ENCODE results near the gene CAMTA1. TPM values are rescaled to one million over a fixed set of nuclear protein-coding genes. Genes with fewer than 3 reads are reported as not detected.

Gene CAMTA1
- total RNA-seq, 1 experiment from 2014 or later, result 82.2 TPM

- no peak for ATAC-seq
- TF ChIP-seq, protein P1, sequence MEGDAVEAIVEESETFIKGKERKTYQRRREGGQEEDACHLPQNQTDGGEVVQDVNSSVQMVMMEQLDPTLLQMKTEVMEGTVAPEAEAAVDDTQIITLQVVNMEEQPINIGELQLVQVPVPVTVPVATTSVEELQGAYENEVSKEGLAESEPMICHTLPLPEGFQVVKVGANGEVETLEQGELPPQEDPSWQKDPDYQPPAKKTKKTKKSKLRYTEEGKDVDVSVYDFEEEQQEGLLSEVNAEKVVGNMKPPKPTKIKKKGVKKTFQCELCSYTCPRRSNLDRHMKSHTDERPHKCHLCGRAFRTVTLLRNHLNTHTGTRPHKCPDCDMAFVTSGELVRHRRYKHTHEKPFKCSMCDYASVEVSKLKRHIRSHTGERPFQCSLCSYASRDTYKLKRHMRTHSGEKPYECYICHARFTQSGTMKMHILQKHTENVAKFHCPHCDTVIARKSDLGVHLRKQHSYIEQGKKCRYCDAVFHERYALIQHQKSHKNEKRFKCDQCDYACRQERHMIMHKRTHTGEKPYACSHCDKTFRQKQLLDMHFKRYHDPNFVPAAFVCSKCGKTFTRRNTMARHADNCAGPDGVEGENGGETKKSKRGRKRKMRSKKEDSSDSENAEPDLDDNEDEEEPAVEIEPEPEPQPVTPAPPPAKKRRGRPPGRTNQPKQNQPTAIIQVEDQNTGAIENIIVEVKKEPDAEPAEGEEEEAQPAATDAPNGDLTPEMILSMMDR (IDR thresholded peaks at IDR 0.05), result no peak
- Histone ChIP-seq H3K27ac (ENCODE audit: low read length) (no peak overlapping the region), H3K9me3 (ENCODE audit: control insufficient read depth, insufficient read depth, low read depth, low read length) (no peaks in the 10 kb centered on the region), H3K4me1 (ENCODE audit: control insufficient read depth, insufficient read depth, low read length) (no peaks in the 10 kb centered on the region), H3K27me3 (ENCODE audit: control insufficient read depth, insufficient read depth, low read length) (no peaks in the 10 kb centered on the region), H3K36me3 (ENCODE audit: control insufficient read depth, insufficient read depth, low read length) (no peaks in the 10 kb centered on the region), H3K4me3 (ENCODE audit: low read depth in 2 of 2, low read length in 2 of 2) (no peak overlapping the region)
- intact Hi-C loops (cut with micrococcal nuclease; ENCODE audit: unreplicated experiment) (no loop called here), in situ Hi-C loops (cut with HindIII; ENCODE audit: low pct_unique_long_range_greater_than_20kb, low sequenced_read_pairs) (no loop called here)
- ChIA-PET POLR2A (no interaction called here), CTCF (no interaction called here)
- BruUV-seq (replicated peaks), result no TSS peak
- DNase-seq (ENCODE audit: low read depth, low spot score), result no peak
These were observed 560.3 kb downstream of the CAMTA1 start for GRCh38 chr1:7345516-7345915.

GRCh38 chr1:7346070-7346596, 560.9 kb downstream of the CAMTA1 start:
- ATAC-seq (no peak), DNase-seq (ENCODE audit: low read depth, low spot score) (no peak)
- Histone ChIP-seq H3K4me1 (ENCODE audit: control insufficient read depth, insufficient read depth, low read length) (no peaks in the 10 kb centered on the region), H3K27me3 (ENCODE audit: control insufficient read depth, insufficient read depth, low read length) (no peaks in the 10 kb centered on the region), H3K36me3 (ENCODE audit: control insufficient read depth, insufficient read depth, low read length) (no peaks in the 10 kb centered on the region), H3K27ac (ENCODE audit: low read length) (no peak overlapping the region), H3K9me3 (ENCODE audit: control insufficient read depth, insufficient read depth, low read depth, low read length) (no peaks in the 10 kb centered on the region), H3K4me3 (ENCODE audit: low read depth in 2 of 2, low read length in 2 of 2) (no peak overlapping the region)
- TF ChIP-seq POLR2AphosphoS5 (IDR thresholded peaks at IDR 0.05; ENCODE audit: low read depth, low read length) (no peak), TCF7L2 (IDR thresholded peaks at IDR 0.05; ENCODE audit: low read depth, low read length) (no peak)
- TF ChIP-seq, protein P1 (IDR thresholded peaks at IDR 0.05), result no peak
- ChIA-PET CTCF (no interaction called here), POLR2A (interaction anchor here (0.7 kb wide), 1 partner anchor 111 kb away, joined by 5 read pairs; no protein-coding TSS in a partner anchor)
- no TSS peak for BruUV-seq (replicated peaks)
- intact Hi-C loops (cut with micrococcal nuclease; ENCODE audit: unreplicated experiment) (no loop called here), in situ Hi-C loops (cut with HindIII; ENCODE audit: low pct_unique_long_range_greater_than_20kb, low sequenced_read_pairs) (no loop called here)

DNA sequence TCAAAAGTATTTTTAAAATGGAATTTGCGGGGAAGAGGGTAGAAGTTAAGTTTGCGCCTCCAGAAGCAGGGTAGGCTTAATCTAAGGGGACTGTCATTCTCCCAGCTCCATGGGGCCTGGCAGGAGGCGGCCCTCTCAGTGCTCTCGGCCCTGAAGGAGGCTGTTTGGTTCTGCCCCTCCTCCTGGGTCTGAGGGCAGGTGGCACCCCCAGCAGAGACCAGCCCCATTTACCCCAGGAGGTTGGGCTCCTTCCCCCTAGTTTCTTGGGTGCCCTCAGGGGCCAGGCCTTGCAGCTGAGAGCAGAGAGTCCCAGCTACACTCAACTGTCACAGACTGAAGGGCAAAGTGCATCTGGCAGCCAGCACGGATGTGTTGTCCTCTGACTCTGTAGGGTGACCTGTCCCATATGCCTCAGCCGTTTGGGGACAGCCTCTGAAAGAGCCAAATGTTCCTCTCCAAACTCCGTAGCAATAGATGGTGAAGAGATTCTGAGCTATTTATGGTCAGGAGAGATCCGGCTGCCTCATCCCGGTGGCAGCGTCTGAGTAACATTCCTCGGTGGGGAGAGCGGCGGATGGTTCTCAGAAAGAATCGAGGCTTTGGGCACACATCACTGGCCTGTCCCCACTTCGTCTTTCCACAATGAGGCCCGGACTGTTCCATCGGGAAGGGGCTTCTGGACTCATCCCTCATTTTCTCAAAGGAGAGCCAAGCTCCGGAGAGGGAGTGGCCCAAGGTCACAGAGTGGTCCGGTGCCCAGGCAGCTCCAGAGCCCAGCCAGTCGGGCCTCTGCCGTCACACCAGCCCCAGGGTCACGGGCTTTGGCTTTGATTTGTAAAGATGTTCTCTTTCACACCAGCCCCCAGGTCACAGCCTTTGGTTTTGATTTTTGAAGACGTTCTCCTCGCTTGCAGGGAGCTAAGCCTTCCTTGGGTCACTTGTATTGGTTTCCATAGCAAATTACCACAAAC, 561.6 kb downstream of the CAMTA1 start:
- H3K4me1 ChIP-seq (ENCODE audit: control insufficient read depth, insufficient read depth, low read length), result no peaks in the 10 kb centered on the region
- TF ChIP-seq TCF7L2 (IDR thresholded peaks at IDR 0.05; ENCODE audit: low read depth, low read length), result no peak
- TF ChIP-seq SIN3A (IDR thresholded peaks at IDR 0.05; ENCODE audit: borderline replicate concordance, insufficient read depth, low read depth, low read length), result no peak
- no peak for TF ChIP-seq POLR2AphosphoS5 (IDR thresholded peaks at IDR 0.05; ENCODE audit: low read depth, low read length)
- TF ChIP-seq, protein P1 (IDR thresholded peaks at IDR 0.05), result no peak
- no peak for TF ChIP-seq REST (IDR thresholded peaks at IDR 0.05; ENCODE audit: insufficient read depth in 1 of 2, low read depth in 2 of 2, low read length in 1 of 2)
- H3K36me3 ChIP-seq (ENCODE audit: control insufficient read depth, insufficient read depth, low read length), result no peaks in the 10 kb centered on the region
- no TSS peak for BruUV-seq (replicated peaks)
- H3K27ac ChIP-seq (ENCODE audit: low read length), result no peak overlapping the region
- no peak overlapping the region for H3K4me3 ChIP-seq (ENCODE audit: low read depth in 2 of 2, low read length in 2 of 2)
- ChIA-PET CTCF (no interaction called here), POLR2A (interaction anchor here (0.7 kb wide), 1 partner anchor 110 kb away, joined by 5 read pairs; no protein-coding TSS in a partner anchor)
- in situ Hi-C loops (cut with HindIII; ENCODE audit: low pct_unique_long_range_greater_than_20kb, low sequenced_read_pairs) (no loop called here), intact Hi-C loops (cut with micrococcal nuclease; ENCODE audit: unreplicated experiment) (no loop called here)
- DNase-seq (ENCODE audit: low read depth, low spot score) (no peak), ATAC-seq (no peak)
- no peaks in the 10 kb centered on the region for H3K27me3 ChIP-seq (ENCODE audit: control insufficient read depth, insufficient read depth, low read length)
- no peaks in the 10 kb centered on the region for H3K9me3 ChIP-seq (ENCODE audit: control insufficient read depth, insufficient read depth, low read depth, low read length)
